Subcutaneous adipose tissue (tissue), 4 donors: ENCODE data around the gene ADGRL1. TPM values are rescaled to one million over a fixed set of nuclear protein-coding genes. Genes with fewer than 3 reads are reported as not detected.

Source experiments
- CTCF ChIP-seq: fragments of 450-650 bp; IDR thresholded peaks from one replicate; pipeline ENCODE4 v1.5.1; 2016; ENCODE audit warnings: low read depth, mild to moderate bottlenecking, control low read depth, antibody characterized with exemption, moderate library complexity
- total RNA-seq, 4 donors: library from RNA; depleted of rRNA; stranded (reverse); fragments of >200 nt; gene quantifications; one replicate each; pipeline ENCODE4 v1.1.0, GENCODE V29; 2016

ADGRL1 gene
- total RNA-seq, 4 donors from 2014 or later: 8.2 to 25.2 (median 11.4) TPM

- TF ChIP-seq CTCF: no peak
Observed at GRCh38 chr19:14136509-14137281, 69.3 kb downstream of the ADGRL1 start, which contains the start of gene ASF1B. Gene ASF1B (minus strand): TSS chr19:14136589. CDS start chr19:14136456, 133 bp downstream.

- no peak for TF ChIP-seq CTCF
Observed at GRCh38 chr19:14135985-14136508, 69.9 kb downstream of the ADGRL1 start.

GRCh38 chr19:14135355-14135754 is 70.6 kb downstream of the ADGRL1 start:
- no peak for TF ChIP-seq CTCF

GRCh38 chr19:14127929-14128509 is 78.0 kb downstream of the ADGRL1 start:
- no peak for TF ChIP-seq CTCF

GRCh38 chr19:14127176-14127575 is 78.8 kb downstream of the ADGRL1 start:
- no peak for TF ChIP-seq CTCF

- TF ChIP-seq CTCF: no peak
Observed at GRCh38 chr19:14122924-14123323, 83.0 kb downstream of the ADGRL1 start.

- TF ChIP-seq CTCF: no peak
Observed at GRCh38 chr19:14120497-14120780, 85.5 kb downstream of the ADGRL1 start.
